CD4-positive, alpha-beta T cell treated with Interleukin-6 for 4 hours (primary cell): ENCODE measurements around the gene SOS1.
A peak's percentile ranks its signal among the peaks of the same experiment; 100 is the strongest.
"Not testable (repeated sequence)": the region's sequence is repeated elsewhere in the genome, so short reads cannot be mapped to it uniquely, and the experiment has no call there.

Source experiments
- DNase-seq: peaks from one replicate; pipeline ENCODE4 v3.0.0-alpha.2; 2020; ENCODE audit warnings: mixed read lengths

The SOS1 gene

GRCh38 chr2:38966006-38966405 lies 154.8 kb downstream of the SOS1 start:
- no peak for DNase-seq

GRCh38 chr2:38960609-38961320 lies 160.1 kb downstream of the SOS1 start:
- DNase-seq, result no peak

GRCh38 chr2:38959938-38960608 lies 160.8 kb downstream of the SOS1 start:
- DNase-seq, result peak; percentile 64

- no peak for DNase-seq
Measured at GRCh38 chr2:38959466-38959865, 161.4 kb downstream of the SOS1 start.

GRCh38 chr2:38957972-38958371 lies 162.9 kb downstream of the SOS1 start:
- no peak for DNase-seq

- no peak for DNase-seq
Measured at GRCh38 chr2:38951766-38952165, 169.1 kb downstream of the SOS1 start.

GRCh38 chr2:38948995-38949394 lies 171.9 kb downstream of the SOS1 start:
- no peak for DNase-seq

GRCh38 chr2:38948387-38948882 lies 172.4 kb downstream of the SOS1 start:
- DNase-seq, result no peak

GRCh38 chr2:38947241-38948239 lies 173.3 kb downstream of the SOS1 start:
- peak; percentile 65 for DNase-seq

- DNase-seq, result no peak
Measured at GRCh38 chr2:38945911-38946310, 174.9 kb downstream of the SOS1 start.

GRCh38 chr2:38945372-38945771 lies 175.5 kb downstream of the SOS1 start:
- DNase-seq, result no peak

GRCh38 chr2:38943784-38944183 lies 177.1 kb downstream of the SOS1 start:
- no peak for DNase-seq

- DNase-seq, result no peak
Measured at GRCh38 chr2:38940746-38941145, 180.1 kb downstream of the SOS1 start.

- DNase-seq, result no peak
Measured at GRCh38 chr2:38937548-38937947, 183.3 kb downstream of the SOS1 start.

- DNase-seq, result not testable (repeated sequence)
Measured at GRCh38 chr2:38936516-38936915, 184.3 kb downstream of the SOS1 start.

GRCh38 chr2:38935568-38936172 lies 185.2 kb downstream of the SOS1 start:
- no peak for DNase-seq

GRCh38 chr2:38934742-38935141 lies 186.1 kb downstream of the SOS1 start:
- DNase-seq, result no peak

- no peak for DNase-seq
Measured at GRCh38 chr2:38933653-38934052, 187.2 kb downstream of the SOS1 start.

GRCh38 chr2:38932586-38932985 lies 188.3 kb downstream of the SOS1 start:
- DNase-seq, result no peak
